ENCODE results near the gene DCLK1. TPM values are rescaled to one million over a fixed set of nuclear protein-coding genes. Genes with fewer than 3 reads are reported as not detected.
A peak's percentile ranks its signal among the peaks of the same experiment; 100 is the strongest.

The DCLK1 gene
- total RNA-seq, 4 donors from 2014 or later: 21.3 to 63.8 (median 40.9) TPM

- Histone ChIP-seq H3K27me3 (no peaks in the 10 kb centered on the region), H3K36me3 (no peaks in the 10 kb centered on the region), H3K9me3 (no peaks in the 10 kb centered on the region), H3K27ac (peak overlapping the region in 3 of 4 donors; percentile 61 to 87 (median 85)), H3K4me3 (peak overlapping the region in 2 of 4 donors; percentile 18 to 34), H3K4me1 (peaks cover 0 to 36% (median 10%) of the 10 kb centered on the region in 4 donors)
- no peak for DNase-seq (ENCODE audit: low spot score in 2 of 2)
- 59 to 71% methylated on average over 1 of the region's 1 CpG for WGBS, 2 donors
- TF ChIP-seq EP300 (IDR thresholded peaks at IDR 0.05) (peak in 1 of 2 donors; percentile 89), POLR2A (IDR thresholded peaks at IDR 0.05) (no peak), CTCF (IDR thresholded peaks at IDR 0.05) (no peak)
Measured at GRCh38 chr13:35858665-35859064, 272.5 kb downstream of the DCLK1 start.

- peak overlapping the region in 1 of 4 donors; percentile 34 for H3K4me3 ChIP-seq
- H3K9me3 ChIP-seq: no peaks in the 10 kb centered on the region
- no peak for DNase-seq (ENCODE audit: low spot score in 2 of 2)
- TF ChIP-seq POLR2A (IDR thresholded peaks at IDR 0.05): no peak
- TF ChIP-seq EP300 (IDR thresholded peaks at IDR 0.05): no peak
- TF ChIP-seq CTCF (IDR thresholded peaks at IDR 0.05): no peak
- peaks cover 0 to 36% (median 10%) of the 10 kb centered on the region in 4 donors for H3K4me1 ChIP-seq
- H3K27ac ChIP-seq: peak overlapping the region in 3 of 4 donors; percentile 14 to 85 (median 78)
- WGBS, 2 donors: 18 to 36% methylated on average over 4 of the region's 4 CpGs
- H3K36me3 ChIP-seq: no peaks in the 10 kb centered on the region
- no peaks in the 10 kb centered on the region for H3K27me3 ChIP-seq
Measured at GRCh38 chr13:35857769-35858168, 273.4 kb downstream of the DCLK1 start.

- Histone ChIP-seq H3K4me1 (peaks cover 0 to 36% (median 10%) of the 10 kb centered on the region in 4 donors), H3K27me3 (no peaks in the 10 kb centered on the region), H3K36me3 (no peaks in the 10 kb centered on the region), H3K9me3 (no peaks in the 10 kb centered on the region), H3K4me3 (no peak overlapping the region), H3K27ac (peak overlapping the region in 2 of 4 donors; percentile 78 to 85)
- WGBS, 2 donors: 45 to 52% methylated on average over 1 of the region's 1 CpG
- DNase-seq (ENCODE audit: low spot score in 2 of 2): no peak
- TF ChIP-seq CTCF (IDR thresholded peaks at IDR 0.05) (no peak), EP300 (IDR thresholded peaks at IDR 0.05) (no peak), POLR2A (IDR thresholded peaks at IDR 0.05) (no peak)
Measured at GRCh38 chr13:35856721-35857364, 274.3 kb downstream of the DCLK1 start.

GRCh38 chr13:35856084-35856483 lies 275.1 kb downstream of the DCLK1 start:
- Histone ChIP-seq H3K4me3 (no peak overlapping the region), H3K27me3 (no peaks in the 10 kb centered on the region), H3K27ac (peak overlapping the region in 2 of 4 donors; percentile 25 to 35), H3K9me3 (no peaks in the 10 kb centered on the region), H3K36me3 (no peaks in the 10 kb centered on the region), H3K4me1 (peaks cover 0 to 36% (median 10%) of the 10 kb centered on the region in 4 donors)
- no peak for DNase-seq (ENCODE audit: low spot score in 2 of 2)
- WGBS, 2 donors: 71 to 83% methylated on average over 4 of the region's 4 CpGs
- TF ChIP-seq CTCF (IDR thresholded peaks at IDR 0.05): no peak
- TF ChIP-seq EP300 (IDR thresholded peaks at IDR 0.05): no peak
- no peak for TF ChIP-seq POLR2A (IDR thresholded peaks at IDR 0.05)

- no peak for DNase-seq (ENCODE audit: low spot score in 2 of 2)
- Histone ChIP-seq H3K27ac (peak overlapping the region in 2 of 4 donors; percentile 35 to 56), H3K27me3 (no peaks in the 10 kb centered on the region), H3K9me3 (no peaks in the 10 kb centered on the region), H3K4me1 (peaks cover 0 to 36% (median 10%) of the 10 kb centered on the region in 4 donors), H3K36me3 (no peaks in the 10 kb centered on the region), H3K4me3 (no peak overlapping the region)
- TF ChIP-seq CTCF (IDR thresholded peaks at IDR 0.05): no peak
- no peak for TF ChIP-seq POLR2A (IDR thresholded peaks at IDR 0.05)
- no peak for TF ChIP-seq EP300 (IDR thresholded peaks at IDR 0.05)
- WGBS, 2 donors: 40 to 48% methylated on average over 12 of the region's 12 CpGs
Measured at GRCh38 chr13:35855531-35856019, 275.6 kb downstream of the DCLK1 start.

Measured in tibial nerve (tissue), 4 donors.